ENCODE measurements around the gene PSMB3. TPM values are rescaled to one million over a fixed set of nuclear protein-coding genes. Genes with fewer than 3 reads are reported as not detected.

Gene PSMB3
- total RNA-seq, 1 donor from 2014 or later = 288 TPM

GRCh38 chr17:38728290-38728831, 24.2 kb upstream of the PSMB3 start:
- TF ChIP-seq CTCF (IDR thresholded peaks at IDR 0.05; ENCODE audit: insufficient read depth, low read length, severe bottlenecking) = no peak
- H3K36me3 ChIP-seq (ENCODE audit: control insufficient read depth, insufficient read depth, low read length) = peaks cover 6% of the 10 kb centered on the region
- DNase-seq (ENCODE audit: low read depth) (no peak), FAIRE-seq (no peak)
- H3K4me3 ChIP-seq (ENCODE audit: low read depth, low read length) = no peak overlapping the region
- H3K27me3 ChIP-seq (ENCODE audit: control insufficient read depth, insufficient read depth, low read length) = no peaks in the 10 kb centered on the region

- Histone ChIP-seq H3K36me3 (ENCODE audit: control insufficient read depth, insufficient read depth, low read length) (peaks cover 9% of the 10 kb centered on the region), H3K4me3 (ENCODE audit: low read depth, low read length) (peak overlapping the region; percentile 86), H3K27me3 (ENCODE audit: control insufficient read depth, insufficient read depth, low read length) (no peaks in the 10 kb centered on the region)
- DNase-seq (ENCODE audit: low read depth) (no peak), FAIRE-seq (no peak)
- no peak for TF ChIP-seq CTCF (IDR thresholded peaks at IDR 0.05; ENCODE audit: insufficient read depth, low read length, severe bottlenecking)
Observed at GRCh38 chr17:38729368-38729885, 23.1 kb upstream of the PSMB3 start.

DNA sequence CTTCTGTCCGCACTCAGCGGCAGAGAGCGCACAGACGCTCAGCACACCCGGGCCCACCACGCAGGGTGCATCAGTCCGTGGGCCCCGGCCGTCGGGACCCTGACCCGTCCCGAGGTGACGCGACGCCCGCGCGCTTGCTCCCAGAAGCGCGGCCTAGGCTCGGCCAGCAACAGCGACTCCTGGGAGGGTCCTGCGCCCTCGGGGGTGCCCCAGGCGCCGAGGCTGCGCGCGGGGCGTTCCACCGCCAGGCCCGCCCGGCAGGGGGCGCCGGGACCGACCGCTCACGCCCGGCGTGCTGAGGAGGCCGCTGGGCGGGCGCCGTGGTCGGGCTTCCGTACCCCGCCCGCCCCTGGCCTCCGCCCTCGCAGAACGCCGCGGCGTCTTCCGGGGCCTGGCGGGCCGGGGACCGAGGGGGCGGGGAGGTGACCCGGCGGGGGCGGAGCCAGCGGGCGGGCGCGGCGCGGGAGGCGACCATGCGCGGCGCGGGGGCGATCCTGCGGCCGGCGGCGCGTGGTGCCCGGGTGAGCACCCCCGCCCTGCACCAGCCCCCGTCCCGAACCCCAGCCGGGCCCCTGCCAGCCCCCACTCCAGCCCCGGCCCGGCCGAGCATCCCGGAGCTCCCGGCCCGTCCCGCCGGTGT, 22.5 kb upstream of the PSMB3 start, which contains the start of gene CISD3:
TSS of gene CISD3 (plus strand) at position 456 of the 640 bp plus-strand sequence. CDS start at position 474, 18 bp downstream.
- TF ChIP-seq CTCF (IDR thresholded peaks at IDR 0.05; ENCODE audit: insufficient read depth, low read length, severe bottlenecking) = peak; percentile 44
- DNase-seq (ENCODE audit: low read depth) (peak; percentile 60), FAIRE-seq (no peak)
- Histone ChIP-seq H3K4me3 (ENCODE audit: low read depth, low read length) (peak within 1 kb of the TSS; percentile 86), H3K36me3 (ENCODE audit: control insufficient read depth, insufficient read depth, low read length) (peaks cover 9% of the 10 kb centered on the region), H3K27me3 (ENCODE audit: control insufficient read depth, insufficient read depth, low read length) (no peaks in the 10 kb centered on the region)

DNA sequence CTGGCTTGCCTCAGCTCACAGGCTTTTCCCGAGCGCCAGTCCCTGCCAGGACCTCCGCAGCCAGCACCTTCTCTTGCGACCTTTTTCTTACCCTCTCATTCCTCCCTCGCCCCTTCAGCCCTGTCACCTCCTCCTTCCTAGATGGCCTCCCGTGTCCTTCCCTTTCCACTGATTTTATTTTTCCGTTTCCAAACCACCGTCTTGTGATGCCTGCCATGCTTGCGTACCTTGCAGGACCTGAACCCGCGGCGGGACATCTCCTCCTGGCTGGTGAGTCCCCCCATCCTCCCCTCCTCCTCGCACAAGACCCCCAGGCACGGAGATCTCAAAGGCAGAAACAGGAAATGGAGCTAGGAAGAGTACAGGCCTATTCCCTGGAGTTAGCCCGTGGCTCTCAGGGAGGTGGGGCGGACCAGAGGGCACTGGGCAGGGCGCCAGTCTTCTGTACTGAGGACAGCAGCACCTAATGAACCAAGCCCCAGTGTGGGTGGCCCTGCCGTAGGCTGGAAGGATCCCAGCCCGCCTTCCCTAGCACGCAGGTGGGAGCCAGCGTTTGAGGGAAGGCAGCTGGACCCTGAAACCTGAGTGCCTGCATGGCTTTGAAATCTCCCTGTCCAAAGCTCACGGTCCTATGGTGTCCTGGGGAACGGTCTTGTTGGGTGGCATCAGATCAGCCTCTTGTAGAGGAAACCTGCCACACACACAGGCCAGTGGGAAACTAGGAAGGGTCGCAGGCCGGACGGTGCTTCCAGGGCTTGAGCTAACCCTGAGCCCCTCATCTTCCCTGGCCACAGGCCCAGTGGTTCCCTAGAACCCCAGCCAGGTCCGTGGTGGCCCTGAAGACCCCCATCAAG, 21.8 kb upstream of the PSMB3 start:
- DNase-seq (ENCODE audit: low read depth) = peak; percentile 46

More for the DNA sequence above, 21.8 kb upstream of the PSMB3 start:
- peak overlapping the region; percentile 86 for H3K4me3 ChIP-seq (ENCODE audit: low read depth, low read length)
- peaks cover 11% of the 10 kb centered on the region for H3K36me3 ChIP-seq (ENCODE audit: control insufficient read depth, insufficient read depth, low read length)
- TF ChIP-seq CTCF (IDR thresholded peaks at IDR 0.05; ENCODE audit: insufficient read depth, low read length, severe bottlenecking) = no peak
- FAIRE-seq = no peak
- no peaks in the 10 kb centered on the region for H3K27me3 ChIP-seq (ENCODE audit: control insufficient read depth, insufficient read depth, low read length)
